ENCODE results near the gene REV3L. TPM values are rescaled to one million over a fixed set of nuclear protein-coding genes. Genes with fewer than 3 reads are reported as not detected.

REV3L gene
- total RNA-seq, 1 donor from 2014 or later: 14.2 TPM

- TF ChIP-seq, protein P1, sequence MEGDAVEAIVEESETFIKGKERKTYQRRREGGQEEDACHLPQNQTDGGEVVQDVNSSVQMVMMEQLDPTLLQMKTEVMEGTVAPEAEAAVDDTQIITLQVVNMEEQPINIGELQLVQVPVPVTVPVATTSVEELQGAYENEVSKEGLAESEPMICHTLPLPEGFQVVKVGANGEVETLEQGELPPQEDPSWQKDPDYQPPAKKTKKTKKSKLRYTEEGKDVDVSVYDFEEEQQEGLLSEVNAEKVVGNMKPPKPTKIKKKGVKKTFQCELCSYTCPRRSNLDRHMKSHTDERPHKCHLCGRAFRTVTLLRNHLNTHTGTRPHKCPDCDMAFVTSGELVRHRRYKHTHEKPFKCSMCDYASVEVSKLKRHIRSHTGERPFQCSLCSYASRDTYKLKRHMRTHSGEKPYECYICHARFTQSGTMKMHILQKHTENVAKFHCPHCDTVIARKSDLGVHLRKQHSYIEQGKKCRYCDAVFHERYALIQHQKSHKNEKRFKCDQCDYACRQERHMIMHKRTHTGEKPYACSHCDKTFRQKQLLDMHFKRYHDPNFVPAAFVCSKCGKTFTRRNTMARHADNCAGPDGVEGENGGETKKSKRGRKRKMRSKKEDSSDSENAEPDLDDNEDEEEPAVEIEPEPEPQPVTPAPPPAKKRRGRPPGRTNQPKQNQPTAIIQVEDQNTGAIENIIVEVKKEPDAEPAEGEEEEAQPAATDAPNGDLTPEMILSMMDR (conservative IDR thresholded peaks at IDR 0.05; ENCODE audit: low read depth, low read length): no peak
- no peak overlapping the region for H3K4me3 ChIP-seq (ENCODE audit: low read depth, low read length)
- DNase-seq (ENCODE audit: low read depth): no peak
These were observed 212.9 kb downstream of the REV3L start for GRCh38 chr6:111270121-111270520.

- no peak for DNase-seq (ENCODE audit: low read depth)
- TF ChIP-seq, protein P1 (conservative IDR thresholded peaks at IDR 0.05; ENCODE audit: low read depth, low read length): no peak
- no peak overlapping the region for H3K4me3 ChIP-seq (ENCODE audit: low read depth, low read length)
These were observed 213.5 kb downstream of the REV3L start for GRCh38 chr6:111269401-111269970.

DNA sequence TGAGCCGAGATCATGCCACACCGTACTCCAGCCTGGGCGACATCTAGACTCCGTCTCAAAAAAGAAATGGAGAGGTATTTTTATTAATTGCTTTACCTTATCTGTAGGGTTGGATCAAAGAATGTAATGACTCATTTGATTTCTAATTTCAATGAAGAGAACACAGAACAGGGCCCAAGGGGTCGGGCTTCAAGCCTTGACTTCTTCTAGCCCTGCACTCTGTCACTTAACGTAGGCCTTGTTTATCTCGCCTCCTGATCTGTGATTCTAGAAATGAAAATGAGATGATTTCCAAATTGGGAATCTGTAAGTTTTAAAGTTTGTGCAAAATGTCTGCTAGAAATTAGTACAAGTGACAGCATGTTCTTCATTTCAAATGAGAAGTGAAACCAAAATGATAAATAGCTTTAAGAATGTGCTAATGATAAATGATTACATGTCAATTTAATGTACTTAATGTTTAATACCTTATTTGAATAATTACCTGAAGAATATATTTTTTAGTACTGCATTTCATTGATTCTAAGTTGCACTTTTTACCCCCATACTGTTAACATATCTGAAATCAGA is 215.2 kb downstream of the REV3L start:
- TF ChIP-seq, protein P1 (conservative IDR thresholded peaks at IDR 0.05; ENCODE audit: low read depth, low read length): no peak
- H3K4me3 ChIP-seq (ENCODE audit: low read depth, low read length): no peak overlapping the region
- DNase-seq (ENCODE audit: low read depth): no peak

- H3K4me3 ChIP-seq (ENCODE audit: low read depth, low read length): no peak overlapping the region
- DNase-seq (ENCODE audit: low read depth): no peak
- TF ChIP-seq, protein P1 (conservative IDR thresholded peaks at IDR 0.05; ENCODE audit: low read depth, low read length): no peak
These were observed 216.7 kb downstream of the REV3L start for GRCh38 chr6:111266276-111266675.

GRCh38 chr6:111265842-111266241 is 217.2 kb downstream of the REV3L start:
- TF ChIP-seq, protein P1 (conservative IDR thresholded peaks at IDR 0.05; ENCODE audit: low read depth, low read length): no peak
- H3K4me3 ChIP-seq (ENCODE audit: low read depth, low read length): no peak overlapping the region
- no peak for DNase-seq (ENCODE audit: low read depth)

DNA sequence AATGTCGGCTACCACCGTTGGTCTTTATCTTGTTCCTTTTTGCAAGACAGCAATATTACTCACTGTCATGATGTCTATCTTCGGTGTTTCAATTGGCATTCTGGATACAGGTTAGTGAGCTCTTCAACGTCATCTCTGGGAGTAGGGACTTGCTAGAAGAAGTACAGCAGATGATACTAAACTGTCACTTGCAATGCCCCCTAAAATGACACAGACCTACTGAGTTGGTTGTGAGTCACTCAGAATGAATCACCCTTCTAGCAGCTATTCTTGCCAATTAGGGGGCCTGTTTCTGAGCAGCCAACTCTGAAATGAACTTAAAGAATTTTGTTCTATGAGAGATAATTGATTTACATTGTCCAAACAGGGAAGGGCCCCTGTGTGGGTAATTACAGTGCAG is 219.2 kb downstream of the REV3L start:
- TF ChIP-seq, protein P1 (conservative IDR thresholded peaks at IDR 0.05; ENCODE audit: low read depth, low read length): no peak
- DNase-seq (ENCODE audit: low read depth): no peak
- no peak overlapping the region for H3K4me3 ChIP-seq (ENCODE audit: low read depth, low read length)
